HG03066 (cell line): Measurements from ENCODE around the gene CHPF.

Source experiments
- ATAC-seq: cut with Tn5 transposase; IDR thresholded peaks from one replicate; pipeline ENCODE4 v1.9.1; 2021; ENCODE audit warnings: low read depth; ENCODE audit not compliant: unreplicated experiment

Gene CHPF

GRCh38 chr2:219567791-219568361, 24.3 kb upstream of the CHPF start:
- no peak for ATAC-seq

GRCh38 chr2:219567131-219567530, 23.5 kb upstream of the CHPF start:
- ATAC-seq: no peak

DNA sequence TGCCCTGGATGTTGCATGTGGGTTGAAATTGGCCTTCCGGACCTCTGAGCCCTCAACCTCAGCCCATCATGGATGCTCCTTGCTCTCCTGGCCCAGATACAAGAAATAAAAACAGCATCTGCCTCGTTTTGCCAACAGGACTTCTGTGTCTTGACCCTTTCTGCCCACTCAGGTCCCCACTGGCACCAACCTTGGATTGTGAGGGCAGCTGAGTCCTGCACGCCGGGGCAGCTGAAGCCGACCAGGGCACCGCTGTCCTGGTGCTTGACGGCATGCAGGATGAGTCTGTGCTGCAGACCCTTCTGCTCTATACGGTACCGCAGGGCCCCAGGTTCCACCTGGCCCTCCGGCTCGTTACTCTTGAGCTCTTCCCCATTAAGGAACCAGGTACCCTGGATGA, 23.0 kb upstream of the CHPF start:
- ATAC-seq: no peak

DNA sequence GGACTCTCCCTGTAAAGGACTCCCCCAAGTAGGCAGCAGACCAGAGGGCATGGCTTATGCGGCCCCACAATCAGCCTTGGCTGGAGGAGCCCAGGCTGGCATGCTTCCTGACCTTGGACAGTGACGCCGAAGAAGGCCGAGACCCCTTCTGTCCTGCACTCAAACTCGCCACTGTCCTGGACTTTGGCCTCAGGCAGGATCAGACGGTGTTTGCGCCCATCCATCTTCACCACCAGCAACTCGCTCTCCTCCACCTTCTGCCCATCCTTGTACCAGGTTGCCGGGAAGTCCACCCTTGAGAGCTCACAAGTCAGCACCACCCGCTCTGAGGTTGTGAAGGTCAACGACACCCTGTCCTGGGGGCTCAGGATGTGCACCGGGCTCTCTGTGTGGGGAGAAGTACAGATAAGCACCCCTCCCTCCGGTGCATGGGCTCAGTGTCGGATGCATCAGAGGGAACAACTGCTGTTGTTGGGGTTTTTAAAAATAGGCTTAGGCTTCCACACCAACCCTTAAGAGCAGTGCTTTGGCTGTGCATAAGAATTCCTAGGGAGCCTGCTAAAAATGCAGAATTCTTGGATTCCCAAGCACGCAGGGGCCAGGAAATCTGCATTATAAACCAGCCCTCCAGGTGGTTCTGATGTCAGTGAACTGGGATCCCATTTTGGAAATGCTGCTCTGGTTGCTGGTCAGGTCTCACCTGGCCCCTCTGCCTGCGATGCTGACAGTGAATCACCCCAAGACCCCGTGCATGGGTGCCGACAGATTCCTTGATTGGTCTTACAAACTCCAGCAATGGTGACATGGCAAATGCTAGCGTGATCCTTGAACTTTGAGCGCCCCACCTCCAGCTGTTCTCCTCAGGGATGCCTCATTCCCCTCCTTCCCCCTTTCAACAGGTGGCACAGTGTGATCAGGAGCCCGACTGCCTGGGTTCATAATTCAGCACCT, 21.8 kb upstream of the CHPF start:
- no peak for ATAC-seq

DNA sequence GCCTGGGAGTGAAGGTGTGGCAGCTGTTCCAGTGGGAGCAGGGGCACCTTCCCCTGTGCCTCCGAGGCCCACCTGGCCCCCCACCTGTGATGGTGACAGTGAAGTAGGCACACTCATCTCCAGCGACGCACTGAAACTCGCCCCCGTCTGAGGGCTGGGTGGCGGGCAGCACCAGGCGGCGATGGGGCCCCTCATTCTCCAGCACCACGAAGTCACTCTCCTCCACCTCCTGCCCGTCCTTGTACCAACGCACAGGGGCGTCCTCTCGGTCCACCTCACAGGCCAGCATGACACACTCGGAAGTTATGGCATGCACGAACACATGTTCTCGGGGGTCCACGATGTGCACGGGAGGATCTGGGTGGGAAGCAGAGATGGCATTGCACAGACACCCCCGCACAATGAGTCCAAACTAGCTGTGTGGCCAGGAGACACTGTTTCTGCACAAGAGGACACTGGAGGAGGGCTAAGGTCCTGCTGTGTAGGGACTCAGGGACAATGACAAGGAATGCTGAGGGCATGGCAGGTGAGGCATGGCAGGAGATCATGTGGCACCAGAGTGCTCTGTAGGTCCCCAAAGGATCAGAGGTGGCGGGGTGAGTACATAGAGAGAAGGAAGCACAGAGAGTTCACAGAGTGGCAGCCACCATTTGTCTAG, 19.8 kb upstream of the CHPF start:
- ATAC-seq: no peak

- no peak for ATAC-seq
Measured at GRCh38 chr2:219562049-219563020, 18.7 kb upstream of the CHPF start.

- ATAC-seq: no peak
Measured at GRCh38 chr2:219561179-219562048, 17.8 kb upstream of the CHPF start.

GRCh38 chr2:219560893-219561178, 17.2 kb upstream of the CHPF start:
- ATAC-seq: no peak

DNA sequence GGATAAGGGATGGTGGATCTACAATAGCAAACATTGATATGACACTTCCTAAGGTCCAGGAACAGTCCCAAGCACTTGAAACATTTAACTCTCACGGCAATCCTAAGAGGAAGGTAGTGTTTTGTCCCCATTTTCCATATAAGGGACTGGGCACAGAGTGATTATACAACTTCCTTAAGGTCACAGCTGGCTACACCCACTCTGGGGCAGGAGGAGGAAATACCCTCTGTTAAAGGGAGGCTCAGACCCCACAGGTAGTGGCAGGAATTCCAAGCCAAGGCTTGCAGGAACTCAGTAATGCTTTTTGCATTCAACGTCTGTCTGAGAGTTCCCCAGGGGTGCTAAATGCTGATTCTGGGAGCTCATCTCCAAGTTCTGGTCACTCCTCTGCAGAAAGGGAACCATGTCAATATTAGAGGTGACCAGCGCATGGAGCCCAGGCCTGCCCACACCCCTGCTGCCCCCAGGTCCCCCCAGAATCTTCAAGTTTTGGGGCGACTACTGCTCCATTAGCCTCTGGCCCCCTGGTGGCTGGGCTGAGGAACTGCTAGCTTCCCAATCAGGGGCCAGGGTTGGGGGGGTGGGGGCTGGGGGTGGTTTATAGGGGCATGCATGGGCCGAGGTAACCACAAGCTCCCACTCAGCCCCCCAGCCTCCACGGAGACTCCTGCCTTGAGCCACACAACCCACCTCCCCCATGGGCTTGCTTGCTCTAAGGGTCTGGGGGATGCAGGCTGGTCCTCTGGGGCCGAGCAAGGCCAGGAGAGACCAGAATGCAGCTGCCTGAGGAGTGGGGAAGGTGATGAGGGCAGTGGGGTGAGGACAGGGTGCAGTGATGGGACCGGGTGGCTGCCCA, 16.7 kb upstream of the CHPF start:
- ATAC-seq: no peak

GRCh38 chr2:219559156-219559915, 15.7 kb upstream of the CHPF start:
- ATAC-seq: no peak

DNA sequence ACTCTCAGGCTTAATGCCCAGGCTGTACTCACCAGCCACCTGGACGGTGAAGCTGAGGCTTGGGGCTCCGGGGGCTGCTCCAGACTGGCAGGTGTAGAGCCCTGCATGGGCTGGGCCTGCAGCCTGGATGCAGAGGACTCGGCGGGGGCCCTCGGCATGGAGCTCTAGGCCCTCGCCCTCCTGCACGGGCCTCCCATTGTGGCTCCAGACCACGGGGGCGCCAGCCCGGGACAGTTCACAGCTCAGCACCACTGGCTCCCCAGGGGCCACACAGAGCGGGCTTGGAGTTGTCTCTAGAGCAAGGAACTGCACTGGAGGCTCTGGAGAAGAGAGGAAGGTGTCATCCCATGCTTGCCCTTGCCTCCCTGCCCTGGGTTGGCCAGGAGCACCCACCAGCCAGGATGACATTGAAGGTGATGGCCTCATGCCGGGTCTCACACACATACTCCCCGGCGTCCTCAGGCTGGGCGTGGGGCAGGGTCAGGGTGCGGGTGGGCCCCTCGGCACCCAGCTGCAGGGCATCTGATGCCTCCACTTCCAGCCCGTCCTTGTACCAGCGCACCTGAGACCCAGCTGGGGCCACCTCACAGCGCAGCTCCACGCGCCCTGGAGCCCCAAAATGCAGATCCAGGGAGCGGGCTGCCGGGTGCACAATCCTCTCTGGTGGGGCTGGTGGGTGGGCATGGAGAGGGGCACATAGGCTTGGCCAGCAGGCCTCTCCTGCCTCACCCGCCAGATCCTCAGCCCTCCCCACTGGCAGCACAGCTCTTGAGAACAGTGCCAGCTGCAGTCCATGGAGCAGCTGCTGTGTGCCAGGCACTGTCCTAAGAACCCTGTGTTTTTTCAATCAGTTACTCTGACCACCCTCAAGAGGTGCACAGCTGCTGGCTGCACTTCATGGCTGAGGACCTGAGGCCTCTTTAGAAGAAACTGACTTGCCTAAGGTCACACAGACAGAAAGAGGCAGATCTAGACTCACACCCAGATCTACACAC, 14.5 kb upstream of the CHPF start:
- no peak for ATAC-seq

- ATAC-seq: no peak
Measured at GRCh38 chr2:219557320-219557719, 13.7 kb upstream of the CHPF start.

DNA sequence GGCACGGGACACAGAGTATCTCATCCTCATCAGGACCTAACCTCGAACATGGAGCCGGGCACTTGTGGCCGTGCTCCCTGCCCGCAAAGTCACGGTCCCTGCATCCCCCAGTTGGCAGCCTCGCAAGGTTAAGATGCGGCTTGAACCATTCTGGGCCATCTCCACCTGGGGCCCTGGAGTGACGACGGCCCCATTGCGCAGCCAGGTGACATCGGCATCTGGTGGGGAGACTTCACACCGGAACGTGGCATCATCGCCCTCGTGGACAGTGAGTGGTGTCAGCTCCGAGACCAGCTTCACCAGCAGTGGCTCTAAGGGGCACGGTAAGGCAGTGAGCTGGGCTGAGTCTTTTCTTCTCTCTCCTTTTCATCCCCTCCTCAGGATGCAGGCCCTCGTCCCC, 12.8 kb upstream of the CHPF start:
- no peak for ATAC-seq

DNA sequence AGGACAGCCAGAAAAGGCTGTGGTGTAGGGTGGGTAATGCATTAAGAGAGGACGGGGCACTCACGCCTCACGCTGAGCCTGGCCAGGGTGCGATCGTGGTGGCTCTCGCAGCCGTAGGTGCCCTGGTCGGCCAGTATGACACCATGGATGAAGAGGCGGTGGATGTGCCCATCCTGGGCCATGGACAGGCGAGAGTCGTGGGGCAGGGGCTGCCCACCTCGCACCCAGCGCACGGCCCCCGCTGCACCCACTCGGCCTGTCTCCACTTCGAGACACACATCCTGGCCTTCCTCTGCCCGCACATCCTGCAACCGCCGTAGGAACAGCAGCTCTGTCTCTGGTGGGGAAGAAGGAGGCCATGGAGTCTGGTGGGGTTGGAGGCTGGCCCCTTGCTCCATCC, 12.3 kb upstream of the CHPF start:
- no peak for ATAC-seq

- no peak for ATAC-seq
Measured at GRCh38 chr2:219554350-219554749, 10.7 kb upstream of the CHPF start.

GRCh38 chr2:219553463-219553963, 9.9 kb upstream of the CHPF start:
- no peak for ATAC-seq

- no peak for ATAC-seq
Measured at GRCh38 chr2:219553168-219553417, 9.5 kb upstream of the CHPF start.
